Osteoblast (primary cell): ENCODE results near the gene GNAQ. TPM values are rescaled to one million over a fixed set of nuclear protein-coding genes. Genes with fewer than 3 reads are reported as not detected.

Experiments
- DNase-seq: peaks from one replicate; pipeline ENCODE4 v3.0.0; 2011; ENCODE audit warnings: low spot score, mixed read lengths; ENCODE audit not compliant: insufficient read length; ENCODE audit errors: missing footprints
- H2AFZ ChIP-seq: 2 replicates; pipeline ENCODE4 v1.6.0; 2011; ENCODE audit warnings: mild to moderate bottlenecking, low read length
- H3K27ac ChIP-seq: 2 replicates; pipeline ENCODE4 v1.5.1; 2011; ENCODE audit warnings: mild to moderate bottlenecking, low read depth, low read length, moderate library complexity
- H3K27me3 ChIP-seq: 2 replicates; pipeline ENCODE4 v1.6.0; 2012; ENCODE audit warnings: mild to moderate bottlenecking, control low read depth, inconsistent platforms, low read length, moderate library complexity; ENCODE audit not compliant: insufficient read depth
- H3K36me3 ChIP-seq: 2 replicates; pipeline ENCODE4 v1.5.1; 2011; ENCODE audit warnings: mild to moderate bottlenecking, low read length, control low read depth, moderate library complexity; ENCODE audit not compliant: insufficient read depth
- H3K4me1 ChIP-seq: 2 replicates; pipeline ENCODE4 v1.5.1; 2011; ENCODE audit warnings: mild to moderate bottlenecking, low read length, control low read depth, moderate library complexity; ENCODE audit not compliant: insufficient read depth
- H3K4me2 ChIP-seq: 2 replicates; pipeline ENCODE4 v1.6.0; 2011; ENCODE audit warnings: mild to moderate bottlenecking, low read length; ENCODE audit not compliant: insufficient read depth
- H3K4me3 ChIP-seq: fragments of 200-600 bp; sonication (generic); 3 replicates; pipeline ENCODE4 v1.5.1; 2012; ENCODE audit warnings: mild to moderate bottlenecking, low read length, inconsistent platforms; ENCODE audit not compliant: insufficient read depth
- H3K79me2 ChIP-seq: 2 replicates; pipeline ENCODE4 v1.6.0; 2012; ENCODE audit warnings: mild to moderate bottlenecking, low read length, control low read depth, inconsistent platforms; ENCODE audit not compliant: insufficient read depth
- H3K9me3 ChIP-seq: 2 replicates; pipeline ENCODE4 v1.5.1; 2011; ENCODE audit warnings: low read depth, low read length, control low read depth
- H4K20me1 ChIP-seq: 2 replicates; pipeline ENCODE4 v1.6.0; 2012; ENCODE audit warnings: mild to moderate bottlenecking, low read length, control low read depth; ENCODE audit not compliant: insufficient read depth
- CTCF ChIP-seq: IDR thresholded peaks from 2 replicates; pipeline ENCODE4 v1.5.1; 2011; ENCODE audit warnings: mild to moderate bottlenecking, low read depth, low read length, moderate library complexity; ENCODE audit errors: extremely low read depth
- total RNA-seq: library from RNA; depleted of rRNA; stranded (reverse); fragments of >200 nt; gene quantifications from 2 replicates; pipeline ENCODE4 v1.2.3, GENCODE V29; 2012

GNAQ gene
- total RNA-seq, 1 donor, result 64.8 TPM

- Histone ChIP-seq H3K4me2 (no peak overlapping the region), H3K9me3 (no peaks in the 10 kb centered on the region), H4K20me1 (no peaks in the 10 kb centered on the region), H3K4me3 (no peak overlapping the region), H3K4me1 (no peaks in the 10 kb centered on the region), H3K27me3 (no peaks in the 10 kb centered on the region), H3K79me2 (peaks cover 29% of the 10 kb centered on the region), H3K36me3 (peaks cover 10% of the 10 kb centered on the region), H2AFZ (no peak overlapping the region), H3K27ac (no peak overlapping the region)
- no peak for DNase-seq
- TF ChIP-seq CTCF, result no peak
Observed at GRCh38 chr9:77798140-77798539, 233.5 kb downstream of the GNAQ start.

- Histone ChIP-seq H3K27ac (no peak overlapping the region), H4K20me1 (no peaks in the 10 kb centered on the region), H3K79me2 (peaks cover 10% of the 10 kb centered on the region), H3K36me3 (peaks cover 10% of the 10 kb centered on the region), H3K4me1 (no peaks in the 10 kb centered on the region), H2AFZ (no peak overlapping the region), H3K4me2 (no peak overlapping the region), H3K27me3 (no peaks in the 10 kb centered on the region), H3K9me3 (no peaks in the 10 kb centered on the region), H3K4me3 (no peak overlapping the region)
- DNase-seq, result no peak
- no peak for TF ChIP-seq CTCF
Observed at GRCh38 chr9:77794985-77795384, 236.6 kb downstream of the GNAQ start.

GRCh38 chr9:77793849-77794248 is 237.8 kb downstream of the GNAQ start:
- Histone ChIP-seq H2AFZ (no peak overlapping the region), H3K27ac (no peak overlapping the region), H3K79me2 (peaks cover 4% of the 10 kb centered on the region), H3K36me3 (peaks cover 10% of the 10 kb centered on the region), H3K4me2 (no peak overlapping the region), H3K4me3 (no peak overlapping the region), H3K9me3 (no peaks in the 10 kb centered on the region), H4K20me1 (no peaks in the 10 kb centered on the region), H3K27me3 (no peaks in the 10 kb centered on the region), H3K4me1 (no peaks in the 10 kb centered on the region)
- DNase-seq, result no peak
- TF ChIP-seq CTCF, result no peak

- no peak overlapping the region for H2AFZ ChIP-seq
- peaks cover 2% of the 10 kb centered on the region for H3K79me2 ChIP-seq
- H3K4me2 ChIP-seq, result no peak overlapping the region
- no peak for DNase-seq
- no peaks in the 10 kb centered on the region for H3K4me1 ChIP-seq
- TF ChIP-seq CTCF, result no peak
- H3K27me3 ChIP-seq, result no peaks in the 10 kb centered on the region
- no peak overlapping the region for H3K27ac ChIP-seq
- no peaks in the 10 kb centered on the region for H3K9me3 ChIP-seq
- no peaks in the 10 kb centered on the region for H4K20me1 ChIP-seq
- H3K4me3 ChIP-seq, result no peak overlapping the region
- H3K36me3 ChIP-seq, result no peaks in the 10 kb centered on the region
Observed at GRCh38 chr9:77789891-77790290, 241.7 kb downstream of the GNAQ start.
